Measurements from ENCODE around the gene TSPEAR.
"Not testable (repeated sequence)": the region's sequence is repeated elsewhere in the genome, so short reads cannot be mapped to it uniquely, and the experiment has no call there.

The TSPEAR gene

DNA sequence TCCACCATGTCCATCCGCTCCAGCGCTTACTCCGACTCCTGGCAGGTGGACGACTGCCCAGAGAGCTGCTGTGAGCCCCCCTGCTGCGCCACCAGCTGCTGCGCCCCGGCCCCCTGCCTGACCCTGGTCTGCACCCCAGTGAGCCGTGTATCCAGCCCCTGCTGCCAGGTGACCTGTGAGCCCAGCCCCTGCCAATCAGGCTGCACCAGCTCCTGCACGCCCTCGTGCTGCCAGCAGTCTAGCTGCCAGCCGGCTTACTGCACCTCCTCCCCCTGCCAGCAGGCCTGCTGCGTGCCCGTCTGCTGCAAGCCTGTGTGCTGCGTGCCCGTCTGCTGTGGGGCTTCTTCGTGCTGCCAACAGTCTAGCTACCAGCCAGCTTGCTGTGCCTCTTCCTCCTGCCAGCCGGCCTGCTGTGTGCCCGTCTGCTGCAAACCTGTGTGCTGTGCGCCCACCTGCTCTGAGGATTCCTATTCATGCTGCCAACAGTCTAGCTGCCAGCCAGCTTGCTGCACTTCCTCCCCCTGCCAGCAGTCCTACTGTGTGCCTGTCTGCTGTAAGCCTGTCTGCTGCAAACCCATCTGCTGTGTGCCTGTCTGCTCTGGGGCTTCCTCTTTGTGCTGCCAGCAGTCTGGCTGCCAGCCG is 84.1 kb downstream of the TSPEAR start:
- DNase-seq (ENCODE audit: low spot score) = not testable (repeated sequence)

DNA sequence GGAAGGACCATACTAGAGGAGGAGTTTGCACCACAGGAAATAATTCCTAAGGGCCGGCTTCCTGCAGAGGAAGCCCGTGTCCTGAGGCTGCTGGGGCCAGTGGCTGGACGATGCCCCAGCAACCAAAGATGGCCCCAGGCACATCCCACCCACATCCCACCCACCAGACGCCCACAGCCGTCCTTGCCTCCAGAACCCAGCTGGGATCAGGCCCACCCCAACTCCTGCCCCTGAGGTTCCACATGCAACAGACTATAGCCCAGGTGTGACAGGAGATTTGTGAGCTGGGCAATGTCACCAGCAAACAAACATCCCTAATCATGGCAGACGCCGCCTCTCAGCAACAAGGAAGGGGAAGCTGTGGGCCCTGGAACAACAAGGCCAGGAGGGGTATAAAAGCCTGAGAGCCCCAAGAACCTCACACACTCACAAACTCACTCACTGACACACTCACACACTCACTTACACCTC is 84.7 kb downstream of the TSPEAR start, which contains the start of gene KRTAP10-9:
Gene KRTAP10-9 (plus strand): TSS at position 421 of the 471 bp plus-strand sequence. CDS start 79 bp downstream, outside the sequence.
- DNase-seq (ENCODE audit: low spot score) = no peak

DNA sequence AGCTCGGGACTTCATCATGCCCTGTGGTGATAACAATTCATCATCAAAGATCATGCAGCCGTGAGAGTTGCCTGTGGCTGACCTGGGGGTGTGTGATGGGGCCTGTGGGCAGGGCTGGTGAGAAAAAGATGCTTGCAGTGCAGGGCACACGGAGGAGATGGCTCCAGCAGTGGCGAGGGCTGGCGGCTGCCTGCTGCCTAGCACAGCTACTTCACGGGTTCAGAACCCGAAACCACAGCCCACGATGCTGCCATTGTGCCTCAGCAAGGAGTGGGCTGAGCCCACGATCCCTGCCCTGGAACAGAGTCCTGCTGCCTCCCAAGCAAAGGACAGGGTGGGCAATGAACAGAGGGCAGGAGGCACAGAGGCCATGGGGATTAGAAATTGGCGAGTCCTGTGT is 85.1 kb downstream of the TSPEAR start:
- no peak for DNase-seq (ENCODE audit: low spot score)

DNA sequence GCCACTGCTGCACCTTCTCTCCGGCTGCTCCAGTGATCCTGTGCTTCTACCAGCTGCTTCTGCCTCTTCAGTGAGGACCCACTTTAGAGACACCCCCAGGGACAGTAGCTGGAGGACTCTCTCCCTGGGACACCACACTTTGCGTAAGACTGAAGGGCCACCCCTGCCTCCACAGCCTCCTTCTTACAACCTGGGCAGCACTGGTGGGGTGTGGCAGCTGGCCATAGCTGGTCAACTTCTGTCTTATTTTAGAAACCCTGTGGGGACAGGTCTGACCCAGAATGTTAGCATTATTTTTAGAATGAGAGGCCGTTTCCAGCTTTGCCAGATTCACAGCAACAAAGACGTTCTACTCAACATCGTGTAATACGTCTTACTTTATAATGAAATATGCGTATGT is 85.6 kb downstream of the TSPEAR start:
- DNase-seq (ENCODE audit: low spot score) = no peak

DNA sequence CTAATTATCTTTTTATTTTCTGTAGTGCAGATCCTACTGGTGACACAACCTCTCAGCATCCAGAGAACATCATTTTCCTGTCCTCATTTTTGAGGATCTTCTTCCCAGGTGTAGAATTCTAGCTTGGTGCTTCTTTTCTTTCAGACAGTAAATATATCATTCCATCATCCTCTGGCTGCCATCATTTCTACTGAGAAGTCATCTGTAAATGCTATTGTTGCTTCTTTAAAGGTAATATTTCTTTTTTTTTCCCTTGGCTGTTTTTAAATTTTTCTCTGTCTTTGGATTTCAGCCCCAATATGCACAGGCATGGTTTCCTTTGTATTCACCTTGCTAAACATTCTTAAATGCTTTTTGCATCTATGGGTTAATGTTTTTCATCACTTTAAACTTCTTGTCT is 87.8 kb downstream of the TSPEAR start:
- no peak for DNase-seq (ENCODE audit: low spot score)

DNA sequence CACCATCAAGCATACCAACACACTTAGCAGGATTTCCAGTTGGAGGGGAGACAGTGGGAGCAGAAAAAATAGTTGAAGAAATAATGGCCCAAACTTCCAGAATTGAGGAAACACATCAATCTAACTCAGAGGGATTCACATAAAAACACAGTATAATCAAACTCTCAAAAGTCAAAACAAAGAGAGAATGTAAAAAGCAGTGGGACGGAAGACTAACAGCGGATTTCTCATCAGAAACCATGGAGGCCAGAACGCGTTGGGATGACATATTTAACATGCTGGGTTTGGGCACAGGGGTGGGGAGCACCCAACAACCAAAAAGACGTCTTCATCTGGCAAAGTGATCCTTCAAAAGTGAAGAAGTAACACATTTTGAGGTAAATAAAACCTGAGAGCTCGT is 91.5 kb downstream of the TSPEAR start:
- DNase-seq (ENCODE audit: low spot score) = no peak

DNA sequence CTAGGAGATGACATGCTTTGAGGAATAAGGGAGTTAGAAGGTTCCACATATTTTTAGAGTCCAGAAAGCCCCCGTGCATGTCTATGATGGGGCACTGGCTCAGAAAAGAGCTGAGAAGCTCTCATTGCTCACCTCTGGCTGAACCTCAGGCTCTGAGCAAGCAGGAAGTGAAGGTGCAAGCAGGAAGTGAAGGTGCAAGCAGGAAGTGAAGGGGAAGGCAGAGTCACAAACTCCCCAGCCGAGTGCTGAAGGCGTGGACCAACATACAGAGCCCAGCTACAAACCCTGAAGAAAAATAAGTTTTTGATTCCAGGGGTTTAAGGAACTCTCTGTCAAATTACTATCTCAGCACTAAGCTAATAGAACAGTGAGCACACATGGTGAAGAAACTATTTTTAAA is 92.5 kb downstream of the TSPEAR start:
- DNase-seq (ENCODE audit: low spot score) = peak; percentile 79

DNA sequence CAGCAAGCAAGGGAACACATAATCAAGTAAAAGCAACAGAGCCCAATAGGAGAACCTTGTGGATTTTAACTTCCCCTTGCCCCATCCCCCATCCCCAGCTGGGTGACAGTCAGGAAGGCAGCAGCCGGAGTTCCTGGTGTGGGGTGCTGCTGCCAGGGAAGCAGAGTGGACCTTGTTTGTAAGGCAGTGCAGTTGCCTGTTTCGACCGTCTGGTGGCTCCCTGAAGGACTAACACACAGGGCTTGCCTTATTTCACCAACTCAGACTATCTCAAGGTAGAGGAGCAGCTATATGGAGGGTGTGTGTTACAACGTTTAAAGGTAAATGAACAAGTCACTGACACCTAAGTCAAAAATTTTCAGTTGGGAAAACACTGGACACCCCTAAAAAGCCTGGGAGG is 92.9 kb downstream of the TSPEAR start:
- no peak for DNase-seq (ENCODE audit: low spot score)

DNA sequence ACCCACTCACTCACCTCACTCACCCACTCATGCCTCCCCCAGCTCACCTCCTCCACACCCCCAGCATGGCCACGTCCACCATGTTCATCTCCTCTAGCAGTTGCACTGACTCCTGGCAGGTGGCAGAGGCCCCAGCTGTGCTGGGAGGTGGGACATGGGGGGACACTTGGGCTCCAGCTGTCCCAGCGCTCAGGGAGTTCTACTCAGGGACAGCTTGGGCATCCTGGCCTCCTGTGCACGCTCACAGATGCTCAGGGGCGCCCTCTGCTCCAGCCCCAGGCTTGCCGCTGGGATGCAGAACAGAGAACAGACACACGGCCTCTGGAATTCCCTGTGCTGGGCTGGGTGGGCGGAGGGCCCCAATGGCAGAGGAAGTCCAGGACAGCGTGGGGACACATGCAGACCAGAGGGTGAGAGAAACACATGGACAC is 94.3 kb downstream of the TSPEAR start:
- no peak for DNase-seq (ENCODE audit: low spot score)

DNA sequence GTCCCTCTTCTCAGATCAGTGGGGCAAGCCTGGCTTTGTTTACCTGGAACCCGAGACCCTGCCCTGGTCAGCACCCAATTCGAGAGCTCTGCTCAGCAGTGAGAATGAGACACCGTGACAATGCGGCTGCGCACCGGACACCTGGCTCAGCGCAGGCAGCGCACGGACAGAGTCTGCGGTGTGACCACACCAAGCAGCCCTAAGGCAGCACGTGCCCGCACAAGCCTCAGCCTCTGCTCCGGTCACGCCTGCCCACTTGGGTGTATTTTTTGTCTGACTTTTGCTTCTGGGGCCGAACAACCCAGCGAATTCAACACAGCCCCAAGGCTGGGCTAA is 94.8 kb downstream of the TSPEAR start:
- no peak for DNase-seq (ENCODE audit: low spot score)

DNA sequence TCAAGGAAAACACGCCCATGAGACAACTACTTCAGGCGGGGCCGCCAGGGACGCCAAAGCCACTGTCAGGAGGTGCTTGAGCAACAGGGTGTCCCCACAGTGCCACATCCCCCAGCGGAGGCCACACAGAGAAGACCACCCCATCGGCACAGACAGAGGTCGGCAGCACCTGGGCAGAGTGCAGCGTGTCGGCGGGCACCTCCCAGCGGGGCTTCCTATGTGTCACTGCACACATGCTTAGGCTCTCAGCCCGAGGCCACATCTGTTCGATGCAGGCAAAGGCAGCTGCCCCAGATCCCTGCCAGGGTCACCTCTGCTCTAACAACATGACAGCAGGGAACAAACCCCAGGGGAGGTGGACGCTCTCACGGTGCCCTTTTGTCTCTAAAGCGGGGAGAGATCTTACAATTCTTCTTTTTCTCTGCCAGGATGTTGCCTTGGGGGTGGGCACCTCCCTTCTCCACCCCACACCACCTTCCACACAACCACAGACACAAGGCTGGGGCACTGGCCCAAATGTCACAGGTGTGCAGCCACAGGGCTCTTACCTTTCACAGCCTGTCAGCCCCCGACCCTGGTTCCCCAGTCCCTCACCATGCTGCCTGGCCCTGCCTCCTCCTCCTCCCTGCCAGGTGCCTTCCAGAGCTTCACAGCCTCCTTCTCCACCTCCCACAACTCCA is 95.3 kb downstream of the TSPEAR start:
- DNase-seq (ENCODE audit: low spot score) = no peak

DNA sequence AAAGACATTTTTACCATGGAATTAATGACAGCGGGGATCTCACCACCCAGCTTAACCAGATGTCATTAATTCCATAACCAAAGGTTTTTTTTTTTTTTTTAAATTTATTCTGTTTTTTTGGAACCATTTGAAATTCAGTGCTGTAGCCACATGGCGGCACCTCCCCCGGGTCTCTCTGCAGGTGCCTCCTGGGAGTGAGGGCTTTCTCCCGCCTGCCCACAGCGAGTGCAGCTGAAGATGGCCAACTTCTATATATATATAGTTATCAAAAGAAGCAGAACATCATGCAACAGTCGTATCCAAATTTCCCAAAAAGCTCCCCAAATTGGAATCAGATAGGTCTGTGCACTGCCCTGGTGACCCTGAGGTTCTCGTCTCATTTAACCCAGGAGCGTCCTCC is 95.9 kb downstream of the TSPEAR start:
- DNase-seq (ENCODE audit: low spot score) = no peak

DNA sequence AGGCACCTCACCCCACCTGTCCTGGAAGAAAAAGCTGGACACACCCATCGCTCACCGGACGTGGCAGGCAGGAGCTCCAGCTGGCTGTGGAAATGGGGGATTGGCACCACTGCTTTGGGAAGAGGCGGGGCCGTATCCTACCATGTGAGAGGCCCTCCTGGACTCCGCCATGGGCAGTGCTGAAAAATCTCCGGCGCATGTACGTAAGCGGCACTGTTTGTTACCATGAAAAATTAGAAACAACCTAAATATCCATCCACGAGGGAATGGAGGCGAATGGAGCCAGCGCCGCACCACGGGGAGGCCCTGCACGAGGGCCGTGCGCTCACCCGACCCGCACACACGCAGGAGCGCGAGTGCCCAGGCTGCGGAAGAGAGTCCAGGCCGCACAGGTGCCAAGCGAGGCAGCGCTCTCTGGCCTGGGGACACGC is 96.4 kb downstream of the TSPEAR start:
- DNase-seq (ENCODE audit: low spot score) = no peak

DNA sequence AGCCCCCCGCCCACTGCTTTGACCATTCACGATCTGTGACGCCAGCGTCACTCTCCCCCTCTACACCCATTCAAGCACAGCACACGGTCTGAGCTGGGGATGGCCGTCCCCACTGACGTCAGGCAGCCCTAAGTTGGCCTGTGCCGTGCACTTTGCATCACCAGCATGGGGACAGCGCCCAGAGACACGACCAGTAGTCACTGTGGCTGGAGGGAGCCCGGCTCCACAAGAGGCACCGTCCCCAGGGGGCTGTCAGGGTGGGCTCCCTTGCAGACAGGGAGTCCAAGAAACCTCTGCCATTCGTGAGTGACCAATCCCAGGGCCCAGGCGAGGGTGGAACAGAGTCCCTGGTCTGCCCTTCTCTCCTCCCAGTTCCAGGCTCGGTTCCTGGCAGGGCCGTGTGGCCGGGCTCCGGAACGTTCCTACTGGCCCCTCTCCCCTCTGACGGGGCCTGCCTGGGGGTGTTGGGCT is 97.2 kb downstream of the TSPEAR start:
- no peak for DNase-seq (ENCODE audit: low spot score)

DNA sequence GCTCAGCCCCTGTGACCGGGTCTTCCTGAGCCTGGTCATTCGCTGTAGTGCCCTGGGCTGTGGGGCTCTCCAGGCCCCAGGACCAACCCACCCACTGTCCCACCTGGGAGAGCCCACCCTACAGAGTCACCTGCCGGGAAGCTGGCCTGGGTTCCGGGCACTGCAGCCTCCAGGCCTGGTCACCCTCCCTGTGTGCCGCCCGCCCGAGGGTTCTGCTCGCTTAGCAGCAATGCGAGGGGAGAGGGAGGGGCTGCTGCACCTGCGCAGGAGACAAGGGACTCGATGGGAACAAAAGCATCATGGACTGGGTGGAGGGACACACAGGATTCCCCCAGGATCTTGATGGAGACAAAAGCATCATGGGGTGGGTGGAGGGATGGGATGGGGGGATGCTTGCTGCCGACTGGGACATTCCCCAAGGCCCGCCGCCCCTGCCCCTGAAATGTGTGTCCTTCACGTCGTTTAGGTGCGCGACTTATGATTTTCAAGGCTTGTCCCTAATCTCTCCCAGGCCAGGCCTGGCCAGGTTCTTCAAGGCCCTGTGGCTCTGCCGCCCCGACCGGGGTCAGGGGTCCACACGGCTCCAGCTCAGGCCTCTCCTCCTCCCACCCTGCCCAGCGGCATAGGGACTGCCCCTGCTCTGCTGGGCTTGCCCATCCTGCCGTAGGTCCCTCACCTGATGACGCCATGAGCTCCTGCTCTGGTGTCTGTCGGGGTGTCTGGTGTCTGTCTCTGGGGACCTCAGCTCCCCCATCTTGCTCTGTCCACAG is 97.8 kb downstream of the TSPEAR start:
- DNase-seq (ENCODE audit: low spot score) = no peak

DNA sequence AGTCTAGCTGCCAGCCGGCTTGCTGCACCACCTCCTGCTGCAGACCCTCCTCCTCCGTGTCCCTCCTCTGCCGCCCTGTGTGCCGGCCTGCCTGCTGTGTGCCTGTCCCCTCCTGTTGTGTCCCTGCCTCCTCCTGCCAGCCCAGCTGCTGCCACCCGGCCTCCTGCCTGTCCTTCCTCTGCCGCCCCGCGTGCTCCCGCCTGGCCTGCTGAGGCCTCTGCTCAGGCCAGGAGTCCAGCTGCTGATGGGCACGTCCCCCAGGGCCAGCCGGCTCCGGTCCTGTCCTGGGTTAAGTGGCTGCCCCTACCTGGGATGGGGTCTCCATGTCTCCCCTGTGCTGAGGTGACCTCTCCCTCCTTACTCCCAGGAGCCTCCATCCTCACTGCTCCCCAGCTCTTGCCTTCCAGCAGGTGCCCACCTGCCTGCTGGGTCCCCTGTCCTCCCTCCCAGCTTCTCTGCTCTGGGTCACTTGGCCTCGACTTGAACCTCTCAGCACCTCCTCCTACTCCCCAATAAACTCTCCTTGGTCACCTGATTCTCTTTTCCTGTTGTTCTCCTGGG is 98.6 kb downstream of the TSPEAR start:
- no peak for DNase-seq (ENCODE audit: low spot score)

DNA sequence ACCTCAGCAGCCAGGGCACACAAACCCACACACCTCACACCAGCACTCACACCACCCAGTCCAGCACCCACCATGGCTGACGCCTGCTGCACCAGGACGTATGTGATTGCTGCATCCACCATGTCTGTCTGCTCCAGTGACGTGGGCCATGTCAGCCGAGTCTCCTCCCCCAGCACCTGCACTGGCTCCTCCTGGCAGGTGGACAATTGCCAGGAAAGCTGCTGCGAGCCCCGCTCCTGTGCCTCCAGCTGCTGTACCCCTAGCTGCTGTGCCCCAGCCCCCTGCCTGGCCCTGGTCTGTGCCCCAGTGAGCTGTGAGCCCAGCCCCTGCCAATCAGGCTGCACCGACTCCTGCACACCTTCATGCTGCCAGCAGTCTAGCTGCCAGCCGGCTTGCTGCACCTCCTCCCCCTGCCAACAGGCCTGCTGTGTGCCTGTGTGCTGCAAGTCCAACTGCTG is 99.3 kb downstream of the TSPEAR start, which contains the start of gene KRTAP10-8:
Gene KRTAP10-8 (plus strand): TSS at position 51 of the 458 bp plus-strand sequence. CDS start 22 bp downstream, at position 73.
- DNase-seq (ENCODE audit: low spot score) = no peak

DNA sequence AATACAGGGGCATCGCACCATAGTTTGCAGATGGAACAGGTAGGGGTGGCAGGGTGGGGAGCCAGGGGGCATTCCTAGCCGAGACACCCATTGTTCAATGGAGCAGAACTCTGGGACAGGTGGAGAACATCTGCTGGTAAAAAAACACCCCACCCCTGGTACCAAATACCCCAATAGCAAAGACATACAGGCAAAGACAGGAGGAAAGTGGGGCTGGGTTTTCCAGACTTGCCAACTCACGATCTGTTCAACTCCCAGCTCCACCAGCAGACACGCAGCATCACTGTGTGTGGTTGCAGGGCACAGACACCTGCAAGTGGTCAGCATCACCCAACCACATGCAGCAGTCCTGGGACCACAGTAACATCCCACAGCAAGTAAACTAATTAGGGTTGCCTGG is 99.8 kb downstream of the TSPEAR start:
- no peak for DNase-seq (ENCODE audit: low spot score)

DNA sequence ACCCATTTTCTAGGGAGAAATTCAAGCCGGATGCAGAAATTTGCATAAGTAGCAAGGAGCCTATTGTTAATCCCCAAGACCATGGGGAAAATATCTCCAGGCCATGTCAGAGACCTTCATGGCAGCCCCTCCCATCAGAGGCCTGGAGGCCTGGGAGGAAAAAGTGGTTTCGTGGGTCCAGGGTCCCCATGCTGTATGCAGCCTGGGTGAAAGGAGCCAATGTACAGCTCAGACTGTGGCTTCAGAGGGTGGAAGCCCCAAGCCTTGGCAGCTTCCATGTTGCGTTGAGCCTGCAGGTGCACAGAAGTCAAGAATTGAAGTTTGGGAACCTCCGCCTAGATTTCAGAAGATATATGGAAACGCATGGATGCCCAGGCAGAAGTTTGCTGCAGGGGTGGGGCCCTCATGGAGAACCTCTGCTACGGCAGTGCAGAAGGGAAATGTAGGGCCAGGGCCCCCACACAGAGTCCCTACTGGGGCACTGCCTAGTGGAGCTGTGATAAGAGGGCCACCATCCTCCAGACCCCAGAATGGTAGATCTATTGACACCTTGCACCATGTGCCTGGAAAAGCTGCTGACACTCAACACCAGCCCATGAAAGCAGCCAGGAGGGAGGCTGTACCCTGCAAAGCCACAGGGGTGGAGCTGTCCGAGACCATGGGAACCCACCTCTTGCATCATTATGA is 101.1 kb downstream of the TSPEAR start:
- not testable (repeated sequence) for DNase-seq (ENCODE audit: low spot score)

DNA sequence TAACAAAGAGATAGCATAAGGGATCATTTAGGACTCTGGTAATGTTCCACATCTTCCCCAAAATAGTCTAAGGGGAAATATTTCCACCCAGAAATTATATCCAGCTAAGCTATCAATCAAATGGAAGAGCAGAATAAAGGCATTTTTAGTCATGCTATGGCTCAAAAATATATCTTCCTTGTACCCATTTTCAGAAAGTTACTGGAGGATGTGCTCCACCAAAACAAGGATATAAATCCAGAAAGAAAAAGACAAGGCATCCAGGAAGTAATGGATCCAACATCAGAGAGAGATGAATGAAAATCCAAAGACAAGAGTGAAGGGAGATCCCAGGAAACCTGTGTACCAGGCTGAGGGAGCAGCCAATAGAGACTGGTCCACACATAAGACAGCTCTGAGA is 102.2 kb downstream of the TSPEAR start:
- DNase-seq (ENCODE audit: low spot score) = no peak

DNA sequence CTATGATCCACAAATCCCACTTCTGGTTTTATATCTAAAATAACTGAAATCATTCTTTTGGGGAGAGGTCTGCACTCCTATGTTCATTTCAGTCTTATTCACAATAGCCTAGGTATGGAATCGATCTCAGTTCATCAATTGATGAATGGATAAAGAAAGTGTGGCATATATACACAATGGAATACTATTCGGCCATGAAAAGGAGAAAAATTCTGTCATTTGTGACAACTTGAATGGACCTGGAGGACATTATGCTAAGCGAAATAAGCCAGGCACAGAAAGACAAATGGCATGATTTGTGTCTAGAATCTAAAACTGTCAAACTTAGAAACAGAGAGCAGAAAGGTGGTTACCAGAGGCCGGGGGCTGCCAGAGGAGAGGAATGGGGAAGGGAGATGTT is 104.9 kb downstream of the TSPEAR start:
- DNase-seq (ENCODE audit: low spot score) = no peak

DNA sequence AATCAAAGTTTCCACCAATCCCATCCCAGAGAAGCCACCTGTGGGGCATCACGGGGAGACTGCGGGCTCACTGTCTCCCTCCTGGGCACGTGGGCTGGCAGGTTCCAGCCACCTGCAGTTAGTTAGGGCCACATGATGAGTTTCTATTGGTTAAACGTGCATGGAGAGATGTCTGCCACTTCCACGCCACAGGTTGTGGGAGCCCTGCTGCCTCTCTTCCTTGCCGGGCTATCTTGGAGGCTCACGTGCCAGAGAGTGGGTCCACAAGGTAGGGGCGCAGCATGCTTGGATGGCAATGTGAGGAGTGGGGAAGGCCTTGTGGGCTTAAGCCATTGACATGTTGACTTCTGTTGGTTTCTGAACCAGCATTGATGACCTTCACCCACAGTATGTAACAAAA is 107.5 kb downstream of the TSPEAR start:
- no peak for DNase-seq (ENCODE audit: low spot score)

All from CD4-positive, alpha-beta T cell treated with Interleukin-6 at 100 ng/mL for 8 hours (primary cell).